Loucy (cell line): ENCODE results near the gene SAA1.

ENCODE experiments used
- CTCF ChIP-seq: fragments of 200-600 bp; sonication (generic); conservative IDR thresholded peaks from 2 replicates; pipeline ENCODE4 v1.5.1; 2014; ENCODE audit warnings: mild to moderate bottlenecking, antibody characterized with exemption, low read length
- EZH2phosphoT487 ChIP-seq: fragments of 200-600 bp; IDR thresholded peaks from 2 replicates; pipeline ENCODE4 v1.6.1; 2018; ENCODE audit warnings: antibody characterized with exemption, mild to moderate bottlenecking, moderate library complexity, borderline replicate concordance

- TF ChIP-seq CTCF (no peak), EZH2phosphoT487 (no peak)
Measured at GRCh38 chr11:18222814-18223421, 43.1 kb upstream of the SAA1 start.
